ENCODE measurements around the gene IKZF3. TPM values are rescaled to one million over a fixed set of nuclear protein-coding genes. Genes with fewer than 3 reads are reported as not detected.

Gene IKZF3
- polyA plus RNA-seq, 1 of the 3 experiments (the other 2 are of a cell fraction) = not detected

DNA sequence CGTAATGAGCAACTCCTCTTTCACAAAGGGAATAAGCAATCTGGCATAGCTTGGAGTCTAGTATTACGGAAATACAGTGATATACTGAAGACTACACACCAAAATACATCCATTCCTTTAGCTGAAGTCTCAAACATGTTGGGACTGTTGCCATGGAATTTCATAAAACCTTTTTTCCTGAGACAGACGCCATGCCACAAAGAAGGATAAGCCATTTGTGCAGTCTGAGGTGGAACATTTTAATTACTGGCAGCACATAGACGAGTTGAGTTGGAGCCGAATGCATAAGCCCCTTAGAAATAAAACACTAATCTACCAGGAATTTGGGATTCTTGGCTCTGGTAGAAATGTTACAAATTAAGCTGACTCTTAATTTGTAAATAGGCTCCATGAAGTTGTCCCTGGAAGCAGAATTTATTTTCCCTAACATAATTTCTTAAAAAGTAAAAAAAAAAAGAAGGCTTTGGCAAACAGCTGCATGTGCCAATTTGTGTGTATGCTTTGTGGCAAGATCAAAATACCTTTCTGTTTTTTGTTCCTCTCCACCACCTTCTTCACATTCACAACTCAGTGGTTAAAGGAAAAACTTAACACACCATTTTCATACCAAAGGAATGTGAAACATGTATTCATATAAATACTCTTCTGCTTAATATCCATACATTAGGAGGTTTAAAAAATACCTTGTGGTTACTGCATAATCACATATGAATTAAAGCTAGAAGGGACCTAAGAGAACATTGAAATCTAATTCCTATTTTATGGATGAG, 100.9 kb downstream of the IKZF3 start:
- peaks cover 85% of the 10 kb centered on the region for H3K27me3 ChIP-seq (ENCODE audit: insufficient read depth)
- H3K4me2 ChIP-seq = no peak overlapping the region
- no peaks in the 10 kb centered on the region for H3K9me3 ChIP-seq
- POLR2A ChIA-PET = no interaction called here
- DNase-seq = no peak
- WGBS (ENCODE audit: low lambda C conversion rate) = 32% methylated on average over 5 of the region's 5 CpGs
- H3K4me3 ChIP-seq (ENCODE audit: low read depth in 2 of 2, low read length in 1 of 2) = no peak overlapping the region
- H4K20me1 ChIP-seq (ENCODE audit: insufficient read depth) = no peaks in the 10 kb centered on the region
- H3K9me2 ChIP-seq = no peaks in the 10 kb centered on the region
- TF ChIP-seq EP300 (IDR thresholded peaks at IDR 0.05; ENCODE audit: borderline replicate concordance in 1 of 2, low read depth in 1 of 2, low read length in 1 of 2) (no peak), FOXJ3 (CRISPR knock-in tag; IDR thresholded peaks at IDR 0.05) (no peak), SIN3A (IDR thresholded peaks at IDR 0.05; ENCODE audit: borderline replicate concordance, low read depth, low read length) (no peak)
- CTCF ChIA-PET = interaction anchor here (0.8 to 2.1 kb wide), 6 partner anchors 8 to 187 kb away, joined by 3 to 7 read pairs (median 4); no protein-coding TSS in a partner anchor
- H3K4me1 ChIP-seq (ENCODE audit: control insufficient read depth in 1 of 2, insufficient read depth in 2 of 2, low read depth in 1 of 2, low read length in 1 of 2) = no peaks in the 10 kb centered on the region
- H3K79me2 ChIP-seq (ENCODE audit: insufficient read depth) = no peaks in the 10 kb centered on the region
- no peak overlapping the region for H3K9ac ChIP-seq
- H3K27ac ChIP-seq (ENCODE audit: low read depth in 2 of 2, low read length in 1 of 2) = no peak overlapping the region
- H2AFZ ChIP-seq (ENCODE audit: low read depth) = no peak overlapping the region
- H3F3A ChIP-seq (replicated peaks; ENCODE audit: insufficient read depth) = no peaks in the 10 kb centered on the region
- H3K36me3 ChIP-seq (replicated peaks in 1 of 2; ENCODE audit: control insufficient read depth in 1 of 2, insufficient read depth in 2 of 2, low read length in 1 of 2) = no peaks in the 10 kb centered on the region

DNA sequence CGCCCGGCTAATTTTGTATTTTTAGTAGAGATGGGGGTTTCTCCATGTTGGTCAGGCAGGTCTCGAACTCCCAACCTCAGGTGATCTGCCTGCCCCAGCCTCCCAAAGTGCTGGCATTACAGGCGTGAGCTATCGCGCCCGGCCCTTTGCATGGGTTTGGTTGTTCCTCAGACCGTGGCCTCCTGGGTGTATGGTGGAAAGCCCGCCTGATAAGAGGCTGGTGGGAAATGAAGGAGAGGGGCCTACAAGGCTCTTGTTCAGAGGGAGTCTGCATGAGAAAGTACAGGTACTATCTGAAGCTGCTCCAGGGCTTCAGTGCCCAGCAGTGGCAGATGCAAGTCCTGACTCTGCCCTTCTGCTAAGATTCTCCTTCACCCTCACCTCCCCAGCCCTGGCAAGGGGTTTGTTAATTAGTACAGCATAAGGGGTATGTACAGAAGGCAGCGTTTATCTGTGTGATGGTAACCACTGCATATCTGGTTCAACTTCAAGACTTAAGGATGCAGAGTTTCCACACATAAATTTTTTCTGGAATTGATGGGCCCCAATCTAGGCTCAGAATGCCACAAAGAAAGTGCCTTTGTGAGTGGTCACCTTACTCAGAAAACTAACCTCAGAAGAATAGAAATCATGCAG, 102.1 kb downstream of the IKZF3 start:
- 37% methylated on average over 10 of the region's 10 CpGs for WGBS (ENCODE audit: low lambda C conversion rate)
- Histone ChIP-seq H3K36me3 (replicated peaks in 1 of 2; ENCODE audit: control insufficient read depth in 1 of 2, insufficient read depth in 2 of 2, low read length in 1 of 2) (no peaks in the 10 kb centered on the region), H4K20me1 (ENCODE audit: insufficient read depth) (no peaks in the 10 kb centered on the region), H3K9me3 (no peaks in the 10 kb centered on the region), H3K9me2 (no peaks in the 10 kb centered on the region), H3K9ac (no peak overlapping the region), H3K79me2 (ENCODE audit: insufficient read depth) (no peaks in the 10 kb centered on the region), H3K4me3 (ENCODE audit: low read depth in 2 of 2, low read length in 1 of 2) (no peak overlapping the region), H2AFZ (ENCODE audit: low read depth) (no peak overlapping the region), H3K27ac (ENCODE audit: low read depth in 2 of 2, low read length in 1 of 2) (no peak overlapping the region), H3K4me2 (no peak overlapping the region), H3K27me3 (ENCODE audit: insufficient read depth) (peaks cover 83% of the 10 kb centered on the region), H3K4me1 (ENCODE audit: control insufficient read depth in 1 of 2, insufficient read depth in 2 of 2, low read depth in 1 of 2, low read length in 1 of 2) (no peaks in the 10 kb centered on the region), H3F3A (replicated peaks; ENCODE audit: insufficient read depth) (no peaks in the 10 kb centered on the region)
- no peak for DNase-seq
- TF ChIP-seq, protein P1, sequence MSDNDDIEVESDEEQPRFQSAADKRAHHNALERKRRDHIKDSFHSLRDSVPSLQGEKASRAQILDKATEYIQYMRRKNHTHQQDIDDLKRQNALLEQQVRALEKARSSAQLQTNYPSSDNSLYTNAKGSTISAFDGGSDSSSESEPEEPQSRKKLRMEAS (IDR thresholded peaks at IDR 0.05; ENCODE audit: low read depth) = no peak
- TF ChIP-seq EP300 (IDR thresholded peaks at IDR 0.05; ENCODE audit: borderline replicate concordance in 1 of 2, low read depth in 1 of 2, low read length in 1 of 2) = no peak
- TF ChIP-seq, protein P2, sequence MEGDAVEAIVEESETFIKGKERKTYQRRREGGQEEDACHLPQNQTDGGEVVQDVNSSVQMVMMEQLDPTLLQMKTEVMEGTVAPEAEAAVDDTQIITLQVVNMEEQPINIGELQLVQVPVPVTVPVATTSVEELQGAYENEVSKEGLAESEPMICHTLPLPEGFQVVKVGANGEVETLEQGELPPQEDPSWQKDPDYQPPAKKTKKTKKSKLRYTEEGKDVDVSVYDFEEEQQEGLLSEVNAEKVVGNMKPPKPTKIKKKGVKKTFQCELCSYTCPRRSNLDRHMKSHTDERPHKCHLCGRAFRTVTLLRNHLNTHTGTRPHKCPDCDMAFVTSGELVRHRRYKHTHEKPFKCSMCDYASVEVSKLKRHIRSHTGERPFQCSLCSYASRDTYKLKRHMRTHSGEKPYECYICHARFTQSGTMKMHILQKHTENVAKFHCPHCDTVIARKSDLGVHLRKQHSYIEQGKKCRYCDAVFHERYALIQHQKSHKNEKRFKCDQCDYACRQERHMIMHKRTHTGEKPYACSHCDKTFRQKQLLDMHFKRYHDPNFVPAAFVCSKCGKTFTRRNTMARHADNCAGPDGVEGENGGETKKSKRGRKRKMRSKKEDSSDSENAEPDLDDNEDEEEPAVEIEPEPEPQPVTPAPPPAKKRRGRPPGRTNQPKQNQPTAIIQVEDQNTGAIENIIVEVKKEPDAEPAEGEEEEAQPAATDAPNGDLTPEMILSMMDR (IDR thresholded peaks at IDR 0.05) = no peak
- TF ChIP-seq, protein P3, sequence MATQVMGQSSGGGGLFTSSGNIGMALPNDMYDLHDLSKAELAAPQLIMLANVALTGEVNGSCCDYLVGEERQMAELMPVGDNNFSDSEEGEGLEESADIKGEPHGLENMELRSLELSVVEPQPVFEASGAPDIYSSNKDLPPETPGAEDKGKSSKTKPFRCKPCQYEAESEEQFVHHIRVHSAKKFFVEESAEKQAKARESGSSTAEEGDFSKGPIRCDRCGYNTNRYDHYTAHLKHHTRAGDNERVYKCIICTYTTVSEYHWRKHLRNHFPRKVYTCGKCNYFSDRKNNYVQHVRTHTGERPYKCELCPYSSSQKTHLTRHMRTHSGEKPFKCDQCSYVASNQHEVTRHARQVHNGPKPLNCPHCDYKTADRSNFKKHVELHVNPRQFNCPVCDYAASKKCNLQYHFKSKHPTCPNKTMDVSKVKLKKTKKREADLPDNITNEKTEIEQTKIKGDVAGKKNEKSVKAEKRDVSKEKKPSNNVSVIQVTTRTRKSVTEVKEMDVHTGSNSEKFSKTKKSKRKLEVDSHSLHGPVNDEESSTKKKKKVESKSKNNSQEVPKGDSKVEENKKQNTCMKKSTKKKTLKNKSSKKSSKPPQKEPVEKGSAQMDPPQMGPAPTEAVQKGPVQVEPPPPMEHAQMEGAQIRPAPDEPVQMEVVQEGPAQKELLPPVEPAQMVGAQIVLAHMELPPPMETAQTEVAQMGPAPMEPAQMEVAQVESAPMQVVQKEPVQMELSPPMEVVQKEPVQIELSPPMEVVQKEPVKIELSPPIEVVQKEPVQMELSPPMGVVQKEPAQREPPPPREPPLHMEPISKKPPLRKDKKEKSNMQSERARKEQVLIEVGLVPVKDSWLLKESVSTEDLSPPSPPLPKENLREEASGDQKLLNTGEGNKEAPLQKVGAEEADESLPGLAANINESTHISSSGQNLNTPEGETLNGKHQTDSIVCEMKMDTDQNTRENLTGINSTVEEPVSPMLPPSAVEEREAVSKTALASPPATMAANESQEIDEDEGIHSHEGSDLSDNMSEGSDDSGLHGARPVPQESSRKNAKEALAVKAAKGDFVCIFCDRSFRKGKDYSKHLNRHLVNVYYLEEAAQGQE (IDR thresholded peaks at IDR 0.05; ENCODE audit: low read depth, low read length) = no peak
- TF ChIP-seq MXI1 (IDR thresholded peaks at IDR 0.05; ENCODE audit: low read depth, low read length) = no peak
- TF ChIP-seq RAD21 (IDR thresholded peaks at IDR 0.05; ENCODE audit: low read length) = no peak
- no peak for TF ChIP-seq FOSL2 (IDR thresholded peaks at IDR 0.05; ENCODE audit: borderline replicate concordance, low read depth)
- no peak for TF ChIP-seq TCF12 (IDR thresholded peaks at IDR 0.05)
- TF ChIP-seq NRF1 (IDR thresholded peaks at IDR 0.05; ENCODE audit: low read depth, low read length) = no peak
- no peak for TF ChIP-seq CHD2 (IDR thresholded peaks at IDR 0.05; ENCODE audit: low read length, partially characterized antibody)
- TF ChIP-seq RCOR1 (IDR thresholded peaks at IDR 0.05; ENCODE audit: low read length) = no peak
- TF ChIP-seq, protein P4, sequence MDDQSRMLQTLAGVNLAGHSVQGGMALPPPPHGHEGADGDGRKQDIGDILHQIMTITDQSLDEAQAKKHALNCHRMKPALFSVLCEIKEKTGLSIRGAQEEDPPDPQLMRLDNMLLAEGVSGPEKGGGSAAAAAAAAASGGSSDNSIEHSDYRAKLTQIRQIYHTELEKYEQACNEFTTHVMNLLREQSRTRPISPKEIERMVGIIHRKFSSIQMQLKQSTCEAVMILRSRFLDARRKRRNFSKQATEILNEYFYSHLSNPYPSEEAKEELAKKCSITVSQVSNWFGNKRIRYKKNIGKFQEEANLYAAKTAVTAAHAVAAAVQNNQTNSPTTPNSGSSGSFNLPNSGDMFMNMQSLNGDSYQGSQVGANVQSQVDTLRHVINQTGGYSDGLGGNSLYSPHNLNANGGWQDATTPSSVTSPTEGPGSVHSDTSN (IDR thresholded peaks at IDR 0.05) = no peak
- TF ChIP-seq, protein P5, sequence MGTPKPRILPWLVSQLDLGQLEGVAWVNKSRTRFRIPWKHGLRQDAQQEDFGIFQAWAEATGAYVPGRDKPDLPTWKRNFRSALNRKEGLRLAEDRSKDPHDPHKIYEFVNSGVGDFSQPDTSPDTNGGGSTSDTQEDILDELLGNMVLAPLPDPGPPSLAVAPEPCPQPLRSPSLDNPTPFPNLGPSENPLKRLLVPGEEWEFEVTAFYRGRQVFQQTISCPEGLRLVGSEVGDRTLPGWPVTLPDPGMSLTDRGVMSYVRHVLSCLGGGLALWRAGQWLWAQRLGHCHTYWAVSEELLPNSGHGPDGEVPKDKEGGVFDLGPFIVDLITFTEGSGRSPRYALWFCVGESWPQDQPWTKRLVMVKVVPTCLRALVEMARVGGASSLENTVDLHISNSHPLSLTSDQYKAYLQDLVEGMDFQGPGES (IDR thresholded peaks at IDR 0.05; ENCODE audit: low read depth, low read length) = no peak
- TF ChIP-seq MEF2A (IDR thresholded peaks at IDR 0.05; ENCODE audit: borderline replicate concordance, low read depth) = no peak
- TF ChIP-seq GATA2 (CRISPR knock-in tag; IDR thresholded peaks at IDR 0.05) = no peak
- no peak for TF ChIP-seq GABPA (IDR thresholded peaks at IDR 0.05; ENCODE audit: low read depth)
- ChIA-PET POLR2A (no interaction called here), CTCF (interaction anchor here (0.9 to 1.5 kb wide), 2 partner anchors 32 to 214 kb away, joined by 3 read pairs; no protein-coding TSS in a partner anchor)

Data from SK-N-SH (cell line).